ENCODE measurements around the gene CNTRL.
"Not testable (repeated sequence)": the region's sequence is repeated elsewhere in the genome, so short reads cannot be mapped to it uniquely, and the experiment has no call there.

Gene CNTRL

GRCh38 chr9:121157939-121158338, 83.2 kb downstream of the CNTRL start:
- Mint-ChIP-seq H3K27ac (peak overlapping the region; percentile 41), H3K27me3 (no peaks in the 10 kb centered on the region), H3K4me3 (no peak overlapping the region), H3K9me3 (no peaks in the 10 kb centered on the region), H3K36me3 (peaks cover 36% of the 10 kb centered on the region), H3K4me1 (peaks cover 38% of the 10 kb centered on the region)
- ATAC-seq (ENCODE audit: low read depth): no peak
- DNase-seq (ENCODE audit: low spot score in 2 of 2): no peak

GRCh38 chr9:121160025-121160424, 85.3 kb downstream of the CNTRL start:
- H3K27ac Mint-ChIP-seq: peak overlapping the region; percentile 81
- H3K9me3 Mint-ChIP-seq: no peaks in the 10 kb centered on the region
- peak overlapping the region; percentile 32 for H3K4me3 Mint-ChIP-seq
- peaks cover 28% of the 10 kb centered on the region for H3K4me1 Mint-ChIP-seq
- DNase-seq (ENCODE audit: low spot score in 2 of 2) (peak in 1 of 2 donors; percentile 4), ATAC-seq (ENCODE audit: low read depth) (peak; percentile 64)
- peaks cover 30% of the 10 kb centered on the region for H3K36me3 Mint-ChIP-seq
- H3K27me3 Mint-ChIP-seq: no peaks in the 10 kb centered on the region

GRCh38 chr9:121168052-121168451, 93.3 kb downstream of the CNTRL start:
- Mint-ChIP-seq H3K4me3 (no peak overlapping the region), H3K27me3 (no peaks in the 10 kb centered on the region), H3K4me1 (no peaks in the 10 kb centered on the region), H3K9me3 (no peaks in the 10 kb centered on the region), H3K27ac (no peak overlapping the region), H3K36me3 (peaks cover 35% of the 10 kb centered on the region)
- no peak for ATAC-seq (ENCODE audit: low read depth)
- DNase-seq (ENCODE audit: low spot score in 2 of 2): no peak

GRCh38 chr9:121169094-121169601, 94.4 kb downstream of the CNTRL start:
- Mint-ChIP-seq H3K36me3 (peaks cover 40% of the 10 kb centered on the region), H3K9me3 (no peaks in the 10 kb centered on the region), H3K27me3 (no peaks in the 10 kb centered on the region), H3K4me3 (no peak overlapping the region), H3K27ac (no peak overlapping the region), H3K4me1 (no peaks in the 10 kb centered on the region)
- ATAC-seq (ENCODE audit: low read depth) (peak; percentile 60), DNase-seq (ENCODE audit: low spot score in 2 of 2) (no peak)

GRCh38 chr9:121171236-121171635, 96.5 kb downstream of the CNTRL start:
- no peak for DNase-seq (ENCODE audit: low spot score in 2 of 2)
- no peak for ATAC-seq (ENCODE audit: low read depth)
- peaks cover 45% of the 10 kb centered on the region for H3K36me3 Mint-ChIP-seq
- H3K27me3 Mint-ChIP-seq: no peaks in the 10 kb centered on the region
- H3K9me3 Mint-ChIP-seq: no peaks in the 10 kb centered on the region
- H3K27ac Mint-ChIP-seq: peak overlapping the region; percentile 58
- H3K4me1 Mint-ChIP-seq: peaks cover under 1% of the 10 kb centered on the region
- no peak overlapping the region for H3K4me3 Mint-ChIP-seq

GRCh38 chr9:121172726-121173487, 98.2 kb downstream of the CNTRL start:
- Mint-ChIP-seq H3K4me3 (no peak overlapping the region), H3K27me3 (no peaks in the 10 kb centered on the region), H3K9me3 (no peaks in the 10 kb centered on the region), H3K36me3 (peaks cover 38% of the 10 kb centered on the region), H3K4me1 (peaks cover 3% of the 10 kb centered on the region), H3K27ac (peak overlapping the region; percentile 25)
- DNase-seq (ENCODE audit: low spot score in 2 of 2) (no peak), ATAC-seq (ENCODE audit: low read depth) (no peak)

- Mint-ChIP-seq H3K4me3 (no peak overlapping the region), H3K27me3 (no peaks in the 10 kb centered on the region), H3K4me1 (peaks cover 3% of the 10 kb centered on the region), H3K9me3 (no peaks in the 10 kb centered on the region), H3K36me3 (peaks cover 34% of the 10 kb centered on the region), H3K27ac (peak overlapping the region; percentile 25)
- DNase-seq (ENCODE audit: low spot score in 2 of 2): no peak
- no peak for ATAC-seq (ENCODE audit: low read depth)
These were observed 98.7 kb downstream of the CNTRL start for GRCh38 chr9:121173501-121173900.

GRCh38 chr9:121178676-121179372, 104.1 kb downstream of the CNTRL start:
- H3K4me3 Mint-ChIP-seq: no peak overlapping the region
- H3K36me3 Mint-ChIP-seq: peaks cover 20% of the 10 kb centered on the region
- H3K27me3 Mint-ChIP-seq: no peaks in the 10 kb centered on the region
- H3K9me3 Mint-ChIP-seq: no peaks in the 10 kb centered on the region
- H3K4me1 Mint-ChIP-seq: peaks cover 15% of the 10 kb centered on the region
- peak overlapping the region; percentile 41 for H3K27ac Mint-ChIP-seq
- DNase-seq (ENCODE audit: low spot score in 2 of 2): no peak
- ATAC-seq (ENCODE audit: low read depth): no peak

- not testable (repeated sequence) for H3K4me3 Mint-ChIP-seq; H3K9me3 Mint-ChIP-seq; ATAC-seq (ENCODE audit: low read depth); DNase-seq (ENCODE audit: low spot score in 2 of 2); H3K27me3 Mint-ChIP-seq
- peak overlapping the region; percentile 70 for H3K27ac Mint-ChIP-seq
- peaks cover 19% of the 10 kb centered on the region for H3K4me1 Mint-ChIP-seq
- peaks cover 16% of the 10 kb centered on the region for H3K36me3 Mint-ChIP-seq
These were observed 104.6 kb downstream of the CNTRL start for GRCh38 chr9:121179373-121179721.

- DNase-seq (ENCODE audit: low spot score in 2 of 2): no peak
- H3K27me3 Mint-ChIP-seq: no peaks in the 10 kb centered on the region
- H3K9me3 Mint-ChIP-seq: no peaks in the 10 kb centered on the region
- no peak for ATAC-seq (ENCODE audit: low read depth)
- H3K4me1 Mint-ChIP-seq: peaks cover 24% of the 10 kb centered on the region
- peaks cover 9% of the 10 kb centered on the region for H3K36me3 Mint-ChIP-seq
- peak overlapping the region; percentile 70 for H3K27ac Mint-ChIP-seq
- H3K4me3 Mint-ChIP-seq: no peak overlapping the region
These were observed 105.4 kb downstream of the CNTRL start for GRCh38 chr9:121179930-121180681.

- peaks cover 34% of the 10 kb centered on the region for H3K4me1 Mint-ChIP-seq
- peak overlapping the region; percentile 86 for H3K27ac Mint-ChIP-seq
- peaks cover 16% of the 10 kb centered on the region for H3K36me3 Mint-ChIP-seq
- H3K4me3 Mint-ChIP-seq: no peak overlapping the region
- H3K9me3 Mint-ChIP-seq: no peaks in the 10 kb centered on the region
- DNase-seq (ENCODE audit: low spot score in 2 of 2) (no peak), ATAC-seq (ENCODE audit: low read depth) (no peak)
- H3K27me3 Mint-ChIP-seq: no peaks in the 10 kb centered on the region
These were observed 107.5 kb downstream of the CNTRL start for GRCh38 chr9:121182101-121182836.

- DNase-seq (ENCODE audit: low spot score in 2 of 2) (no peak), ATAC-seq (ENCODE audit: low read depth) (no peak)
- H3K9me3 Mint-ChIP-seq: no peaks in the 10 kb centered on the region
- peak overlapping the region; percentile 37 for H3K4me3 Mint-ChIP-seq
- peaks cover 16% of the 10 kb centered on the region for H3K36me3 Mint-ChIP-seq
- H3K27me3 Mint-ChIP-seq: no peaks in the 10 kb centered on the region
- H3K4me1 Mint-ChIP-seq: peaks cover 34% of the 10 kb centered on the region
- peak overlapping the region; percentile 86 for H3K27ac Mint-ChIP-seq
These were observed 108.2 kb downstream of the CNTRL start for GRCh38 chr9:121182989-121183388.

GRCh38 chr9:121183666-121184423, 109.1 kb downstream of the CNTRL start:
- no peak for DNase-seq (ENCODE audit: low spot score in 2 of 2)
- Mint-ChIP-seq H3K27me3 (no peaks in the 10 kb centered on the region), H3K9me3 (no peaks in the 10 kb centered on the region), H3K4me1 (peaks cover 34% of the 10 kb centered on the region), H3K27ac (peak overlapping the region; percentile 86), H3K36me3 (peaks cover 16% of the 10 kb centered on the region), H3K4me3 (no peak overlapping the region)
- ATAC-seq (ENCODE audit: low read depth): no peak

Measured in memory B cell (primary cell).